Breast epithelium (tissue), 4 donors: ENCODE data around the gene MAPK8IP1. TPM values are rescaled to one million over a fixed set of nuclear protein-coding genes. Genes with fewer than 3 reads are reported as not detected.

Source experiments
- DNase-seq, 2 donors: peaks; one replicate each; pipeline ENCODE4 v3.0.0-alpha.2; 2019; ENCODE audit warnings: low spot score in 2 of 2
- H3K27ac ChIP-seq, 2 donors: fragments of 200-600 bp; sonication (generic) in 1 of 2; one replicate each; pipeline ENCODE4 v1.5.1; 2016 to 2019; ENCODE audit warnings: mild to moderate bottlenecking in 1 of 2
- H3K27me3 ChIP-seq, 2 donors: fragments of 200-600 bp; sonication (generic) in 1 of 2; one replicate each; pipeline versions ENCODE4 v1.5.1 to v1.6.0; 2017 to 2019; ENCODE audit warnings: control low read depth in 1 of 2, mild to moderate bottlenecking in 1 of 2
- H3K36me3 ChIP-seq: fragments of 200-600 bp; one replicate; pipeline ENCODE4 v1.5.1; 2019
- H3K4me1 ChIP-seq, 2 donors: fragments of 200-600 bp; sonication (generic); one replicate each; pipeline ENCODE4 v1.5.1; 2016 to 2019; ENCODE audit warnings: control low read depth in 1 of 2
- H3K4me3 ChIP-seq, 3 donors: fragments of 200-600 bp; sonication (generic); 1 replicate in 2 of 3; 2 replicates in 1 of 3; pipeline ENCODE4 v1.5.1; 2016 to 2019; ENCODE audit warnings: mild to moderate bottlenecking in 3 of 3, moderate library complexity in 2 of 3
- H3K9me3 ChIP-seq, 2 donors: fragments of 200-600 bp; sonication (generic) in 1 of 2; one replicate each; pipeline ENCODE4 v1.5.1; 2016 to 2019; ENCODE audit warnings: control low read depth in 1 of 2
- CTCF ChIP-seq, 3 donors: fragments of 450-650 bp; IDR thresholded peaks; one replicate each; pipeline ENCODE4 v1.5.1; 2016 to 2017; ENCODE audit warnings: antibody characterized with exemption in 3 of 3, mild to moderate bottlenecking in 3 of 3, moderate library complexity in 3 of 3
- POLR2A ChIP-seq: fragments of 450-650 bp; IDR thresholded peaks from one replicate; pipeline ENCODE4 v1.6.1; 2016; ENCODE audit warnings: antibody characterized with exemption, mild to moderate bottlenecking, moderate library complexity
- POLR2AphosphoS5 ChIP-seq, 3 donors: sonication (generic); formaldehyde crosslinking; IDR thresholded peaks; one replicate each; pipeline ENCODE4 v1.6.1; 2017; ENCODE audit warnings: antibody characterized with exemption in 3 of 3
- intact Hi-C: fragments of 100-400 bp; cut with DNase I; formaldehyde crosslinking; loops from one replicate; pipeline ENCODE4 v1.15.1; 2023; ENCODE audit warnings: low total_unique reads
- total RNA-seq, 3 donors: library from RNA; depleted of rRNA; stranded (reverse); fragments of >200 nt; gene quantifications; one replicate each; pipeline ENCODE4 v1.1.0, GENCODE V29; 2016

Gene MAPK8IP1
- total RNA-seq, 3 donors from 2014 or later = 5.4 to 7.2 (median 5.9) TPM

DNA sequence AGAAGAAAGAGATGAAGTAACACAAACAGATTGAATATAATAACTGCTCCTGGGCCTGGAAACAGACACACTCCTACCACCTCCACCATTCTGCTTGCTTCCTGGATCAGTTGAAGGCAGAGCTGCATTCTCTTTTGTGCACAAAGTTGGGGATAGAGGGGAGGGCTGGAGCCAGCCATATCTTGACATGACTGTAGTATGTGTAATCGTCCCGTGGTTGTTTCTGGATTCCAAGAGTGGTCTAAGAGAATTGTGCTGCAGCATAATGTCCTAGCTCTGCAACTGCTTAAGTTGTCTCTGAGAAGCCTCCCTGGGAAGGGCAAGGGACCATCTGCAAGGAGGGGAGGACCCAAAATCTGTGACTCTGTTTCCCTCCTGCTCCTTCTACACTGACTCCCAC lies 35.0 kb upstream of the MAPK8IP1 start:
- Histone ChIP-seq H3K9me3 (no peaks in the 10 kb centered on the region), H3K4me3 (no peak overlapping the region), H3K4me1 (peaks cover 2 to 24% of the 10 kb centered on the region in 2 donors), H3K27me3 (no peaks in the 10 kb centered on the region), H3K27ac (peak overlapping the region in 1 of 2 donors; percentile 20), H3K36me3 (no peaks in the 10 kb centered on the region)
- intact Hi-C loops = no loop called here
- TF ChIP-seq CTCF (IDR thresholded peaks at IDR 0.05) = no peak
- no peak for TF ChIP-seq POLR2A
- no peak for TF ChIP-seq POLR2AphosphoS5 (IDR thresholded peaks at IDR 0.05)
- DNase-seq = no peak

DNA sequence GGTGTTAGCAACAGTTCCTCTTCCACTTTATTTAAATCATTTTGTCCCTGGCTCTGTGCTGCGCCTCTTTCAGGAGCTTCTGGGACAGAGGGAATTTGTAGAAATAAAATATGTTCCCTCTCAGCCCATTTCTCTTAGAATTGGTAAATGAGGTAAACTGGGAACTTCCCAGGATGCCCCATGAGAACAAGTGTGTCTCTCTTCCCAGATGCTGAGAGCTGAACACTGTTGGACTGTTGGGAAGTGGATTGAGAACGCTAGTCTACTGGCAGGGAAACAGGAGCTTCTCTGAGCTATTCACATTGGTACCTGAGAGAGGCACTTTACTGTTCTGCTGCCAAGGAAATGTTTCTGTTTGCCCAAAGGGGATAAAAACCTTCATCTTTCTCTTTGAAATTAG lies 34.2 kb upstream of the MAPK8IP1 start:
- H3K4me3 ChIP-seq = no peak overlapping the region
- TF ChIP-seq POLR2A (no peak), CTCF (IDR thresholded peaks at IDR 0.05) (no peak), POLR2AphosphoS5 (IDR thresholded peaks at IDR 0.05) (no peak)
- no peaks in the 10 kb centered on the region for H3K36me3 ChIP-seq
- no peaks in the 10 kb centered on the region for H3K27me3 ChIP-seq
- DNase-seq = no peak
- peaks cover 2 to 24% of the 10 kb centered on the region in 2 donors for H3K4me1 ChIP-seq
- intact Hi-C loops = no loop called here
- no peaks in the 10 kb centered on the region for H3K9me3 ChIP-seq
- H3K27ac ChIP-seq = peak overlapping the region; percentile 7 to 53

DNA sequence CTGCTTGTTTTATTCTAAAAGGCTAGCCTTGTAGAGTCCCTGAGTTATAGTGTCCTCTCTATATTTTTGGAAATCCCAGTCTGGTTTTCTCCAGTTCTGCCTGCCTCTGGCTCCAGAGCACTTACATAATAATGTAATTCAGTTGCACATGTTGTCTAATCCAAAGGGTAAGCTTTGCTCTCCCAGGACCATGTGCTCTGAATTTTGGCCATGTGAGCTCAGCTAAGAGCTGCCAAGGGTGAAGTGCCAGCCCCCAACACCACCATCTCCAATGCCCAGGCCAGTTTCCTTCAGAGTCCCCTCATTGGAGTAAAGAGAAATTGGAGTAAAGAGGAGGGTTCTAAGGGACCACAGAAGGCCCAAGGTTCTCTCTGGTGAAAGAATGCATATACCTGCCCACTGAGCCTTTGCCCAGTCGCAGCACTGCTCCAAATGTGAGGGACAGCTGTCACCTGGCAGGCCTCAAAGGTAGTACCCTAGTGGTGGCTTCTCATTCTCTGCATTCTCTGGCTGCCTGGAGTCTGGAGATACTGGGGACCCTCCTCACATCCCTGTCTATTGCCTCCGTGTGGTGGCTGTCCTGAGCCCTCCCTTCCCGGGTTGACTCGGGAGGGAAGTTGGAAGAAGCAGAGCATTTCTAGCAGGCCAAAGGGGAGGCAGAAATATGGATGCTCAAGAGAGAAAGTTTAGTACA lies 33.3 kb upstream of the MAPK8IP1 start:
- Histone ChIP-seq H3K36me3 (no peaks in the 10 kb centered on the region), H3K9me3 (no peaks in the 10 kb centered on the region), H3K4me1 (peaks cover 2 to 27% of the 10 kb centered on the region in 2 donors), H3K4me3 (no peak overlapping the region), H3K27ac (peak overlapping the region; percentile 31 to 51), H3K27me3 (no peaks in the 10 kb centered on the region)
- intact Hi-C loops = no loop called here
- TF ChIP-seq CTCF (IDR thresholded peaks at IDR 0.05) = no peak
- no peak for TF ChIP-seq POLR2A
- TF ChIP-seq POLR2AphosphoS5 (IDR thresholded peaks at IDR 0.05) = no peak
- DNase-seq = no peak

GRCh38 chr11:45852712-45853101 lies 32.7 kb upstream of the MAPK8IP1 start:
- H3K4me1 ChIP-seq = peaks cover 4 to 33% of the 10 kb centered on the region in 2 donors
- peak overlapping the region in 1 of 2 donors; percentile 4 for H3K27ac ChIP-seq
- DNase-seq = no peak
- intact Hi-C loops = no loop called here
- no peak overlapping the region for H3K4me3 ChIP-seq
- no peaks in the 10 kb centered on the region for H3K27me3 ChIP-seq
- no peaks in the 10 kb centered on the region for H3K36me3 ChIP-seq
- H3K9me3 ChIP-seq = no peaks in the 10 kb centered on the region
- no peak for TF ChIP-seq POLR2A
- no peak for TF ChIP-seq CTCF (IDR thresholded peaks at IDR 0.05)
- no peak for TF ChIP-seq POLR2AphosphoS5 (IDR thresholded peaks at IDR 0.05)

- no peak for TF ChIP-seq CTCF (IDR thresholded peaks at IDR 0.05)
- no peak for TF ChIP-seq POLR2AphosphoS5 (IDR thresholded peaks at IDR 0.05)
- no peak for TF ChIP-seq POLR2A
- no peaks in the 10 kb centered on the region for H3K9me3 ChIP-seq
- intact Hi-C loops = no loop called here
Measured at GRCh38 chr11:45853332-45854219, 31.9 kb upstream of the MAPK8IP1 start.

More at GRCh38 chr11:45853332-45854219, 31.9 kb upstream of the MAPK8IP1 start:
- H3K36me3 ChIP-seq = no peaks in the 10 kb centered on the region
- no peaks in the 10 kb centered on the region for H3K27me3 ChIP-seq
- peaks cover 9 to 39% of the 10 kb centered on the region in 2 donors for H3K4me1 ChIP-seq
- peak overlapping the region in 1 of 2 donors; percentile 73 for H3K27ac ChIP-seq
- no peak for DNase-seq
- no peak overlapping the region for H3K4me3 ChIP-seq
